Measurements from ENCODE around the gene PNPLA4.

GRCh38 chrX:7950865-7951264, 23.7 kb upstream of the PNPLA4 start:
- TF ChIP-seq CTCF (IDR thresholded peaks at IDR 0.05) (no peak), ZFX (IDR thresholded peaks at IDR 0.05; ENCODE audit: borderline replicate concordance) (no peak)

All from 22Rv1 (cell line).